Measurements from ENCODE around the gene ASIC2. TPM values are rescaled to one million over a fixed set of nuclear protein-coding genes. Genes with fewer than 3 reads are reported as not detected.
A peak's percentile ranks its signal among the peaks of the same experiment; 100 is the strongest.

The ASIC2 gene
- total RNA-seq, 2 donors from 2014 or later: 3.0 to 3.3 TPM

- WGBS, 2 experiments (ENCODE audit: insufficient coverage in 1 of 2, insufficient read length in 1 of 2): 83 to 91% methylated on average over 1 to 2 of the region's 2 CpGs
- Histone ChIP-seq H3K9me3 (ENCODE audit: control insufficient read depth, low read length) (no peaks in the 10 kb centered on the region), H3K27ac (ENCODE audit: low read depth, low read length) (no peak overlapping the region), H3K9ac (ENCODE audit: extremely low read depth, low read length, poor library complexity, severe bottlenecking) (no peak overlapping the region), H3K36me3 (ENCODE audit: control insufficient read depth, insufficient read depth, low read length) (no peaks in the 10 kb centered on the region), H3K27me3 (ENCODE audit: control insufficient read depth, insufficient read depth, low read length, poor library complexity, severe bottlenecking) (peaks cover 37% of the 10 kb centered on the region), H3K4me3 (ENCODE audit: low read length) (no peak overlapping the region), H3K4me1 (ENCODE audit: control insufficient read depth, insufficient read depth, low read length) (no peaks in the 10 kb centered on the region)
- H3K4me1 Mint-ChIP-seq: peaks cover 11% of the 10 kb centered on the region
- H3K9me3 Mint-ChIP-seq: peaks cover 8% of the 10 kb centered on the region
- no peak for DNase-seq
- H3K4me3 Mint-ChIP-seq: no peak overlapping the region
- H3K27ac Mint-ChIP-seq: no peak overlapping the region
- H3K36me3 Mint-ChIP-seq (ENCODE audit: low read depth): no peaks in the 10 kb centered on the region
- H3K27me3 Mint-ChIP-seq (ENCODE audit: insufficient read depth): peaks cover 57% of the 10 kb centered on the region
- TF ChIP-seq CTCF (conservative IDR thresholded peaks at IDR 0.05): peak; percentile 50
Measured at GRCh38 chr17:33299115-33299514, 6.0 kb upstream of the ASIC2 start.

DNA sequence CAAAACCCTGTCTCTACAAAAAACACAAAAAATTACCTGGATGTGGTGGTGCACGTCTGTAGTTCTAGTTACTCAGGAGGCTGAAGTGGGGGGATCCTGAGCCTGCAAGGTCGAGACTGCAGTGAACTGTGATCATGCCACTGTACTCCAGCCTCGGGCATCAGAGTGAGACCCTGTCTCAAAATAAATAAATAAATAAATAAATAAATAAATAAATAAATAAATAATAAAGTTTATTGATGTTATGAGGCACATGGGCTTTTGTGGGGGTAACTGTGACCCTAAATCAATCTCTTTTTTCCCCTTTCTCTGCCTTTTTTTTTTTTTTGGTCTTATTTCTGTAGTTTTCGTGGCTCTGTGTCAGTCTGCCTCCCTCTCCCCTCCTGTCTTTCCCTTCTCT, 4.5 kb upstream of the ASIC2 start:
- Mint-ChIP-seq H3K27ac (no peak overlapping the region), H3K9me3 (peaks cover 8% of the 10 kb centered on the region), H3K4me1 (peaks cover 10% of the 10 kb centered on the region), H3K36me3 (ENCODE audit: low read depth) (no peaks in the 10 kb centered on the region), H3K4me3 (no peak overlapping the region), H3K27me3 (ENCODE audit: insufficient read depth) (peaks cover 62% of the 10 kb centered on the region)
- Histone ChIP-seq H3K27ac (ENCODE audit: low read depth, low read length) (no peak overlapping the region), H3K4me3 (ENCODE audit: low read length) (no peak overlapping the region), H3K27me3 (ENCODE audit: control insufficient read depth, insufficient read depth, low read length, poor library complexity, severe bottlenecking) (peaks cover 41% of the 10 kb centered on the region), H3K9me3 (ENCODE audit: control insufficient read depth, low read length) (no peaks in the 10 kb centered on the region), H3K4me1 (ENCODE audit: control insufficient read depth, insufficient read depth, low read length) (no peaks in the 10 kb centered on the region), H3K9ac (ENCODE audit: extremely low read depth, low read length, poor library complexity, severe bottlenecking) (no peak overlapping the region), H3K36me3 (ENCODE audit: control insufficient read depth, insufficient read depth, low read length) (no peaks in the 10 kb centered on the region)
- 67 to 86% methylated on average over 1 to 3 of the region's 4 CpGs for WGBS, 2 experiments (ENCODE audit: insufficient coverage in 1 of 2, insufficient read length in 1 of 2)
- no peak for TF ChIP-seq CTCF (conservative IDR thresholded peaks at IDR 0.05)
- no peak for DNase-seq

- no peaks in the 10 kb centered on the region for H3K36me3 Mint-ChIP-seq (ENCODE audit: low read depth)
- peaks cover 8% of the 10 kb centered on the region for H3K9me3 Mint-ChIP-seq
- TF ChIP-seq CTCF (conservative IDR thresholded peaks at IDR 0.05): no peak
- no peak for DNase-seq
- Histone ChIP-seq H3K4me1 (ENCODE audit: control insufficient read depth, insufficient read depth, low read length) (no peaks in the 10 kb centered on the region), H3K27ac (ENCODE audit: low read depth, low read length) (no peak overlapping the region), H3K9ac (ENCODE audit: extremely low read depth, low read length, poor library complexity, severe bottlenecking) (no peak overlapping the region), H3K9me3 (ENCODE audit: control insufficient read depth, low read length) (no peaks in the 10 kb centered on the region), H3K27me3 (ENCODE audit: control insufficient read depth, insufficient read depth, low read length, poor library complexity, severe bottlenecking) (peaks cover 65% of the 10 kb centered on the region), H3K4me3 (ENCODE audit: low read length) (no peak overlapping the region), H3K36me3 (ENCODE audit: control insufficient read depth, insufficient read depth, low read length) (no peaks in the 10 kb centered on the region)
- H3K27me3 Mint-ChIP-seq (ENCODE audit: insufficient read depth): peaks cover 80% of the 10 kb centered on the region
- WGBS, 2 experiments (ENCODE audit: insufficient coverage in 1 of 2, insufficient read length in 1 of 2): 73 to 91% methylated on average over 1 of the region's 1 CpG
- no peak overlapping the region for H3K27ac Mint-ChIP-seq
- peaks cover 8% of the 10 kb centered on the region for H3K4me1 Mint-ChIP-seq
- H3K4me3 Mint-ChIP-seq: no peak overlapping the region
Measured at GRCh38 chr17:33294994-33295393, 1.9 kb upstream of the ASIC2 start.

All from endodermal cell (in vitro differentiated cells).